IMR-90 (cell line): ENCODE measurements around the gene ALKBH3. TPM values are rescaled to one million over a fixed set of nuclear protein-coding genes. Genes with fewer than 3 reads are reported as not detected.
A peak's percentile ranks its signal among the peaks of the same experiment; 100 is the strongest.

Source experiments
- ATAC-seq: fragments of 200-7000 bp; cut with Tn5 transposase; 2 replicates; pipeline ENCODE4 v1.9.1; 2020; ENCODE audit warnings: low read depth, mild to moderate bottlenecking, moderate library complexity
- BruUV-seq: library from RNA; stranded (reverse); fragments of 400-500 nt; replicated peaks from 2 replicates; lab custom pipeline; 2021; lab: Mats Ljungman, UMichigan
- CTCF ChIA-PET: fragments of 300-600 bp; formaldehyde crosslinking; extraction: SDS; loops from one replicate; lab custom pipeline; 2021; ENCODE audit warnings: antibody characterized with exemption; lab: Yijun Ruan, JAX
- POLR2A ChIA-PET: fragments of 300-600 bp; sonication (Branson Sonifier 250); formaldehyde crosslinking; loops from one replicate; lab custom pipeline; 2022; ENCODE audit warnings: antibody characterized with exemption; ENCODE audit not compliant: unreplicated experiment; lab: Charles Lee
- DNase-seq: peaks from one replicate; pipeline ENCODE4 v3.0.0; 2013
- H2AFZ ChIP-seq: replicated peaks from 2 replicates; pipeline ENCODE3; 2013; ENCODE audit warnings: low read length, mild to moderate bottlenecking; ENCODE audit not compliant: poor library complexity
- H2AK5ac ChIP-seq: 2 replicates; pipeline ENCODE4 v1.6.1; 2013; ENCODE audit warnings: low read depth, low read length, inconsistent platforms
- H2AK9ac ChIP-seq: replicated peaks from 2 replicates; pipeline ENCODE3; 2013; ENCODE audit warnings: mild to moderate bottlenecking, low read depth, low read length, moderate library complexity; ENCODE audit not compliant: poor library complexity
- H2BK120ac ChIP-seq: 2 replicates; pipeline ENCODE4 v1.6.1; 2013; ENCODE audit warnings: low read depth, low read length, inconsistent platforms
- H2BK15ac ChIP-seq: 3 replicates; pipeline ENCODE4 v1.6.1; 2013; ENCODE audit warnings: low read depth, low read length, inconsistent platforms
- H2BK20ac ChIP-seq: 2 replicates; pipeline ENCODE4 v1.6.1; 2013; ENCODE audit warnings: low read depth, mild to moderate bottlenecking, inconsistent platforms, low read length, moderate library complexity
- H2BK5ac ChIP-seq: 2 replicates; pipeline ENCODE4 v1.6.1; 2013; ENCODE audit warnings: mild to moderate bottlenecking, low read depth, low read length, inconsistent platforms; ENCODE audit not compliant: poor library complexity, severe bottlenecking
- H3K14ac ChIP-seq: replicated peaks from 2 replicates; pipeline ENCODE4 v1.6.1; 2013; ENCODE audit warnings: low read depth, low read length, inconsistent platforms
- H3K18ac ChIP-seq: 2 replicates; pipeline ENCODE4 v1.6.1; 2013; ENCODE audit warnings: low read depth, low read length, control low read depth
- H3K23ac ChIP-seq: 2 replicates; pipeline ENCODE4 v1.6.1; 2013; ENCODE audit warnings: low read depth, low read length, inconsistent platforms
- H3K27ac ChIP-seq: 2 replicates; pipeline ENCODE4 v1.5.1; 2013; ENCODE audit warnings: mild to moderate bottlenecking, control low read depth, low read length; ENCODE audit not compliant: insufficient read depth
- H3K27me3 ChIP-seq: 2 replicates; pipeline ENCODE4 v1.6.1; 2013; ENCODE audit warnings: low read length; ENCODE audit not compliant: control insufficient read depth, insufficient read depth
- H3K36me3 ChIP-seq: 2 replicates; pipeline ENCODE4 v1.6.1; 2013; ENCODE audit warnings: low read length, mixed read lengths; ENCODE audit not compliant: control insufficient read depth, insufficient read depth
- H3K4ac ChIP-seq: 2 replicates; pipeline ENCODE4 v1.6.1; 2013; ENCODE audit warnings: low read depth, low read length, inconsistent platforms
- H3K4me1 ChIP-seq: 2 replicates; pipeline ENCODE4 v1.6.1; 2013; ENCODE audit warnings: low read length, mixed read lengths; ENCODE audit not compliant: control insufficient read depth, insufficient read depth
- H3K4me2 ChIP-seq: 2 replicates; pipeline ENCODE4 v1.6.1; 2013; ENCODE audit warnings: low read depth, mild to moderate bottlenecking, control low read depth, low read length, moderate library complexity
- H3K4me3 ChIP-seq: 2 replicates; pipeline ENCODE4 v1.5.1; 2013; ENCODE audit warnings: low read depth, mild to moderate bottlenecking, control low read depth, low read length, moderate library complexity; ENCODE audit not compliant: insufficient read depth
- H3K56ac ChIP-seq: 2 replicates; pipeline ENCODE4 v1.6.1; 2013; ENCODE audit warnings: low read length, inconsistent platforms; ENCODE audit not compliant: insufficient read depth; ENCODE audit errors: extremely low read depth
- H3K79me1 ChIP-seq, 2 experiments: 2 replicates each; pipeline ENCODE4 v1.6.1; 2013; ENCODE audit warnings: low read length in 2 of 2, inconsistent platforms in 1 of 2, low read depth in 1 of 2
- H3K9ac ChIP-seq: 2 replicates; pipeline ENCODE4 v1.6.1; 2013; ENCODE audit warnings: low read depth, low read length, control low read depth
- H3K9me1 ChIP-seq: 2 replicates; pipeline ENCODE4 v1.6.1; 2013; ENCODE audit warnings: low read length, inconsistent platforms; ENCODE audit not compliant: insufficient read depth
- H3K9me3 ChIP-seq: 2 replicates; pipeline ENCODE4 v1.6.1; 2013; ENCODE audit warnings: low read length; ENCODE audit not compliant: control insufficient read depth, insufficient read depth
- H4K20me1 ChIP-seq: 2 replicates; pipeline ENCODE4 v1.6.1; 2013; ENCODE audit warnings: low read length, inconsistent platforms; ENCODE audit not compliant: insufficient read depth
- H4K5ac ChIP-seq: 2 replicates; pipeline ENCODE4 v1.6.1; 2013; ENCODE audit warnings: mild to moderate bottlenecking, low read depth, low read length, control low read depth
- H4K8ac ChIP-seq, 2 experiments: 2 replicates each; pipeline ENCODE4 v1.6.1; 2013; ENCODE audit warnings: low read depth in 2 of 2, low read length in 2 of 2, control low read depth in 1 of 2, inconsistent platforms in 1 of 2
- H4K91ac ChIP-seq: 2 replicates; pipeline ENCODE4 v1.6.1; 2013; ENCODE audit warnings: low read depth, low read length, inconsistent platforms; ENCODE audit not compliant: insufficient read depth
- NFE2L2 ChIP-seq: fragments of 150-350 bp; IDR thresholded peaks from 2 replicates; pipeline ENCODE4 v1.6.1; 2016; ENCODE audit warnings: low read depth, mild to moderate bottlenecking, low read length
- POLR2A ChIP-seq: IDR thresholded peaks from 2 replicates; pipeline ENCODE4 v1.6.1; 2012; ENCODE audit warnings: mild to moderate bottlenecking, low read depth, low read length
- WGBS, 2 experiments: methylation state at CpG; one replicate each; pipeline versions ENCODE4 v1.1.5 to v1.1.7; 2013; ENCODE audit warnings: missing lambda C conversion rate in 2 of 2; ENCODE audit not compliant: insufficient read length in 1 of 2; ENCODE audit errors: extremely low coverage in 2 of 2; 5-methylcytosine and 5-hydroxymethylcytosine counted together
- dilution Hi-C: fragments of 300-500 bp; cut with HindIII; formaldehyde crosslinking; loops from one replicate; pipeline ENCODE4 v1.14.3; 2018; ENCODE audit warnings: low sequenced_read_pairs; ENCODE audit not compliant: unreplicated experiment
- in situ Hi-C: fragments of 300-500 bp; cut with MboI; formaldehyde crosslinking; loops from 3 replicates; pipeline ENCODE4 v1.14.3; 2019; ENCODE audit warnings: low sequenced_read_pairs, inconsistent platforms, mixed read lengths
- intact Hi-C: fragments of 100-400 bp; cut with micrococcal nuclease; formaldehyde crosslinking; loops from 2 replicates; pipeline ENCODE4 v1.10.0; 2022
- polyA plus RNA-seq, 3 experiments: library from polyadenylated mRNA; depleted of rRNA; stranded (reverse); fragments of >200 nt; gene quantifications; 2 replicates each; pipeline ENCODE4 v1.2.3, GENCODE V29; 2012; ENCODE audit warnings: low replicate concordance in 1 of 3
- total RNA-seq: library from RNA; depleted of rRNA; stranded (reverse); fragments of >200 nt; gene quantifications from 2 replicates; pipeline ENCODE4 v1.2.3, GENCODE V29; 2012

ALKBH3 gene
- total and polyA plus RNA-seq, 2 of the 4 experiments (the other 2 are of a cell fraction), result 27.7 to 62.9 TPM

- H2AFZ ChIP-seq, result no peak overlapping the region
- no peak overlapping the region for H2BK120ac ChIP-seq
- no peak overlapping the region for H2BK5ac ChIP-seq
- CTCF ChIA-PET, result no interaction called here
- ATAC-seq (no peak), DNase-seq (peak; percentile 34)
- no peak overlapping the region for H2AK9ac ChIP-seq
- H4K91ac ChIP-seq, result no peak overlapping the region
- POLR2A ChIA-PET, result no interaction called here
- H3K4me3 ChIP-seq, result no peak overlapping the region
- H3K4me1 ChIP-seq, result peaks cover 37% of the 10 kb centered on the region
- peaks cover 18% of the 10 kb centered on the region for H4K20me1 ChIP-seq
- H3K18ac ChIP-seq, result peak overlapping the region; percentile 14; the same call in 1 of the 2 replicates
- intact Hi-C loops, result no loop called here
- no TSS peak for BruUV-seq
- peak overlapping the region; percentile 21; the same call in 1 of the 2 replicates for H2AK5ac ChIP-seq
- peak; percentile 12; the same call in 1 of the 2 replicates for TF ChIP-seq NFE2L2
- no peak for TF ChIP-seq POLR2A
- no peak overlapping the region for H3K56ac ChIP-seq
- H3K9me1 ChIP-seq, result peaks cover 13% of the 10 kb centered on the region
- no peaks in the 10 kb centered on the region for H3K27me3 ChIP-seq
- no peaks in the 10 kb centered on the region; the same call in 1 of the 2 replicates for H3K36me3 ChIP-seq
- no peak overlapping the region for H3K27ac ChIP-seq
- no peaks in the 10 kb centered on the region; a peak in 1 of 4 replicates for H3K79me1 ChIP-seq
- H3K4me2 ChIP-seq, result no peak overlapping the region
- H2BK20ac ChIP-seq, result no peak overlapping the region
- peak overlapping the region; percentile 26; the same call in 1 of the 2 replicates for H4K5ac ChIP-seq
- no peaks in the 10 kb centered on the region for H3K9me3 ChIP-seq
- no peak overlapping the region for H4K8ac ChIP-seq
- no peak overlapping the region for H3K4ac ChIP-seq
- WGBS, 2 experiments, result 80% methylated on average over 4 of the region's 14 CpGs; no CpG with 5 or more reads in 1 of the 2 experiments
- no peak overlapping the region for H3K9ac ChIP-seq
- no peak overlapping the region for H3K23ac ChIP-seq
- in situ Hi-C loops, result no loop called here
- dilution Hi-C loops, result no loop called here
- H3K14ac ChIP-seq, result no peak overlapping the region
- H2BK15ac ChIP-seq, result no peak overlapping the region
Observed at GRCh38 chr11:43925063-43925931, 44.7 kb downstream of the ALKBH3 start.
